Measurements from ENCODE around the gene EHBP1L1. TPM values are rescaled to one million over a fixed set of nuclear protein-coding genes. Genes with fewer than 3 reads are reported as not detected.

EHBP1L1 gene
- total RNA-seq, 1 donor from 2014 or later: 157 TPM

DNA sequence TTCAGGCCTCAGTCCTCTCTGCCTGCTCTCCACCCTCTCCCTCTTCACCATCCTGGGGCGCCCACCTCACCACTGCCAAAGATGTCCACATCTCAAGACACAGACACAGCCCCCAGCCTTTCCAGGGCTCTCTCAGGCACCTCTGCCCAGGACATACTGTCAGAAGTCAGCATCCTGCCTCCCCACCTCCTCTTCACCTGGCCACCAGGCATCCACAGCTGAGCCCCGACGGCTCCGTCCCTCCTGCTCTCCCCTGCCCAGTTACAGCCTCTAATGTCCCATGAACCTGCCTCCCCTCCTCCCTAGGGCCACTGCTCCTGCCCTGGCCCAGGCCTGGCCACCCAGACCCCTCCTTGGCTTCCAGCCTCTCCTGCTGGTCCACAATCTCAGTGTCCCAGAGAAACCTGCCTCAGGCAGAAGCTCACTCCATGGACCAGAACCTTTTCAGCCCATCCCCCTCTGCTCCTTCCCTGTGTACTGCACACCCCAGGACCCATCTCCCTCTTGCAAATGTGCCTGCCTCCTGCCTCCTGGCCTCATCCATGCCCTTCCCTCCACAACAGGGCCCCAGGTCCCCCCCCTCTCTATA, 20.9 kb upstream of the EHBP1L1 start:
- peaks cover 12 to 22% (median 15%) of the 10 kb centered on the region in 3 donors for H3K36me3 ChIP-seq (ENCODE audit: control insufficient read depth in 3 of 3, insufficient read depth in 3 of 3, low read length in 3 of 3)
- peak overlapping the region; percentile 21 to 64 (median 32) for H3K9ac ChIP-seq (ENCODE audit: low read depth in 1 of 3, low read length in 3 of 3)
- peaks cover 51 to 55% (median 54%) of the 10 kb centered on the region in 3 donors for H3K4me1 ChIP-seq (ENCODE audit: control insufficient read depth in 3 of 3, insufficient read depth in 3 of 3, low read length in 3 of 3)
- no peak overlapping the region for H3K4me3 ChIP-seq (ENCODE audit: low read length in 3 of 3)
- no peaks in the 10 kb centered on the region for H3K9me3 ChIP-seq (ENCODE audit: control insufficient read depth in 3 of 3, low read length in 3 of 3)
- H3K27ac ChIP-seq (ENCODE audit: low read depth, low read length): peak overlapping the region; percentile 81
- H3K27me3 ChIP-seq (ENCODE audit: control insufficient read depth in 3 of 3, insufficient read depth in 3 of 3, low read length in 3 of 3): no peaks in the 10 kb centered on the region

DNA sequence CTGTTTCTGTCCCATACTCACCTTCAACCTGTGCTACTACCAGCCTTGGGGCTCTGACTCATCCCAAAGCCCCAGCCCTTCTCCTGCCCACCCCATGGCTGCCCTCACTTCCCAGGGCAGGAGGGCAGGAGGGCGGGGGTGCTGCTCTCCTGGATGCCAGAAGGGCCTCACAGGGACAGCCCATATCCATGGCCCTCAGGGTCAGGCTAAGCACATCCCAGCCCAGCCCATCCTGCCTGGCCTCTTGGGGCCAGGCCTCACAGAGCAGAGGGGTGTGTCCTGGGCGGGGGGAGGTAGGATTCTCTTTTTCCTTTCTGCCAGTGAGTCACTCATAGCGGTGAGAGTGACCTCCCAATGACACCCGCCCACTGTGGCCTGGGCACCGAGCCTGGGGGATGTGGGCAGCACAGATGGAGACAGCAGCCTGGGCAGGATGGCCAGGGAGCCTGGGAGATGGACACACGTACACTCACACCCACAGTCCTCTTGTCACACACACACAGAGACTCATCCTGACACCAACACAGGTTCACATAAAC, 20.1 kb upstream of the EHBP1L1 start:
- Histone ChIP-seq H3K27ac (ENCODE audit: low read depth, low read length) (peak overlapping the region; percentile 81), H3K27me3 (ENCODE audit: control insufficient read depth in 3 of 3, insufficient read depth in 3 of 3, low read length in 3 of 3) (no peaks in the 10 kb centered on the region), H3K36me3 (ENCODE audit: control insufficient read depth in 3 of 3, insufficient read depth in 3 of 3, low read length in 3 of 3) (peaks cover 12 to 21% (median 15%) of the 10 kb centered on the region in 3 donors), H3K9ac (ENCODE audit: low read depth in 1 of 3, low read length in 3 of 3) (peak overlapping the region; percentile 13 to 64 (median 32)), H3K4me1 (ENCODE audit: control insufficient read depth in 3 of 3, insufficient read depth in 3 of 3, low read length in 3 of 3) (peaks cover 59 to 63% (median 63%) of the 10 kb centered on the region in 3 donors), H3K4me3 (ENCODE audit: low read length in 3 of 3) (peak overlapping the region in 1 of 3 donors; percentile 30), H3K9me3 (ENCODE audit: control insufficient read depth in 3 of 3, low read length in 3 of 3) (no peaks in the 10 kb centered on the region)

DNA sequence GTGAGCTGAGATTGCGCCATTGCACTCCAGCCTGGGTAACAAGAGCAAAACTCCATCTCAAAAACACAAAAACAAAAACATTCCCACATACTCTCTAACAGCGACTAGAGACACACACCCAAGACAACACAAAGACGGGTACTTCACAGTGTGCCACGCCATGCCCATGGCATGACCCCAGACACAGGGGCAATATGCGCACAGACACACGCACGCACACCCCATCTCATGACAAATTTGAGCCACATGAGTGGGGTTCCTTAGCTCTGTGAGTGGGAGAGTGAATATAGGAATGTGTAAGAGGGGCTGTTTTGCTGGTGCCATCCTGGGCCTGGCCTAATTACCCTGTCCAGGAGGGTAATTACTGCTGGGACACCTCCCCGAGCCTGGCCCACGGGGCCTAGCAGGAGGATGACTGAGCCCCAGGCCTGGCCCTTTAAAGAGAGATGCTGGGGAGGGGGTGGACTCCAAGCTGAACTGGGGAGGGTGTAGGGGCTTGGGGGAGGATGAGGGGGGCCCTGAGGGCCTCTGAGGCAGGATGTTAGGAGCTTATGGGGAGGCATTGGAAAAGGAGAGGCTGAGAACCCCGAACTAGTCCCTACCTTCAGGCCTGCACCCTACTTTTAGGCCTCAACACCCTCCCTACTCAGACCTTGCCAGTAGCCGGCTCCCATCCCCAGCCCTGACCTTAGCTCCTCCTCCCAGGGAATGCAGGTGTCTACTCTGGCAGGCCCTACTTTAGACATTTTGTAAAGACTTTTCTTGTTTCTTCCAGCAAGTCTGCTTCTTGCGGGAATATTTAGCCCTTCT, 19.2 kb upstream of the EHBP1L1 start:
- peaks cover 6 to 13% (median 9%) of the 10 kb centered on the region in 3 donors for H3K36me3 ChIP-seq (ENCODE audit: control insufficient read depth in 3 of 3, insufficient read depth in 3 of 3, low read length in 3 of 3)
- no peaks in the 10 kb centered on the region for H3K27me3 ChIP-seq (ENCODE audit: control insufficient read depth in 3 of 3, insufficient read depth in 3 of 3, low read length in 3 of 3)
- peak overlapping the region; percentile 81 for H3K27ac ChIP-seq (ENCODE audit: low read depth, low read length)
- no peaks in the 10 kb centered on the region for H3K9me3 ChIP-seq (ENCODE audit: control insufficient read depth in 3 of 3, low read length in 3 of 3)
- H3K4me1 ChIP-seq (ENCODE audit: control insufficient read depth in 3 of 3, insufficient read depth in 3 of 3, low read length in 3 of 3): peaks cover 64 to 70% (median 68%) of the 10 kb centered on the region in 3 donors
- peak overlapping the region; percentile 55 to 66 (median 62) for H3K4me3 ChIP-seq (ENCODE audit: low read length in 3 of 3)
- peak overlapping the region; percentile 83 to 87 (median 85) for H3K9ac ChIP-seq (ENCODE audit: low read depth in 1 of 3, low read length in 3 of 3)

DNA sequence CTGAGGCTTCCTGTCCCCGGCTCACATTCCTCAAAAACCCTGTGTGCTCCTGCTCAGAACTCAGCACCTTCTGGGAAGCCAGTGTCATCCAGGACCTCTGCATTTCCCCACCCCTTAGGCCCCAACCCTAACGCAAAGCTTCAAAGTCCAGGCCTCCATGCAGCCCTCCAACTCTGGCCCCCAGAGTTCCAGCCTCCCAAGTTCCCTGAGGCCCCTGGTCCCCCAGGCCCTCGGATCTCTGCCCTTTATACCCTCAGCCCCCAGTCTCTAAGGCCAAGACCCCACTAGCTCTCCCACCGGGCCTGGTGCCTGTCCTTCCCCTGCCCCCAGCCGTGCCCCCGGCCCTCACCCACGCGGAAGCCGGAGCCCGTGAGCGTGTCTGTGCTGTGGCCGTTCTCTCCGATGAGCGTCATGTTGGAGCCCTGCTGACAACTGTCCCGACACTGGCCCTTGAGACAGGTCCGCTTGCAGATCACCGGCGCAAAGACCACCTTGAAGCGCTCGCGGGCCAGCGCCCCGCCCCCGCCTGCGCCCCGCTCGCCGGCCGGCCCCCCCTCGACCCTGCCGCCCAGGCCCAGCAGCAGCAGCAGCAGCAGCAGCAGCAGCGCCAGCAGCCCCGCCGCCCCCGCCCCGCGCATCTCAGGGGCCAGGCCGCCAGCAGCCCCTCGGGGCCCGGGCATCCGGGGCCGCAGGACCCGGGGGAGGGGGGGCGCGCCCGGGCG, 18.4 kb upstream of the EHBP1L1 start:
- peak overlapping the region; percentile 96 for H3K27ac ChIP-seq (ENCODE audit: low read depth, low read length)
- peaks cover 56 to 67% (median 65%) of the 10 kb centered on the region in 3 donors for H3K4me1 ChIP-seq (ENCODE audit: control insufficient read depth in 3 of 3, insufficient read depth in 3 of 3, low read length in 3 of 3)
- no peaks in the 10 kb centered on the region for H3K27me3 ChIP-seq (ENCODE audit: control insufficient read depth in 3 of 3, insufficient read depth in 3 of 3, low read length in 3 of 3)
- no peaks in the 10 kb centered on the region for H3K9me3 ChIP-seq (ENCODE audit: control insufficient read depth in 3 of 3, low read length in 3 of 3)
- peak overlapping the region; percentile 83 to 87 (median 85) for H3K9ac ChIP-seq (ENCODE audit: low read depth in 1 of 3, low read length in 3 of 3)
- peak overlapping the region; percentile 55 to 66 (median 62) for H3K4me3 ChIP-seq (ENCODE audit: low read length in 3 of 3)
- peaks cover 0 to 8% (median 1%) of the 10 kb centered on the region in 3 donors for H3K36me3 ChIP-seq (ENCODE audit: control insufficient read depth in 3 of 3, insufficient read depth in 3 of 3, low read length in 3 of 3)

DNA sequence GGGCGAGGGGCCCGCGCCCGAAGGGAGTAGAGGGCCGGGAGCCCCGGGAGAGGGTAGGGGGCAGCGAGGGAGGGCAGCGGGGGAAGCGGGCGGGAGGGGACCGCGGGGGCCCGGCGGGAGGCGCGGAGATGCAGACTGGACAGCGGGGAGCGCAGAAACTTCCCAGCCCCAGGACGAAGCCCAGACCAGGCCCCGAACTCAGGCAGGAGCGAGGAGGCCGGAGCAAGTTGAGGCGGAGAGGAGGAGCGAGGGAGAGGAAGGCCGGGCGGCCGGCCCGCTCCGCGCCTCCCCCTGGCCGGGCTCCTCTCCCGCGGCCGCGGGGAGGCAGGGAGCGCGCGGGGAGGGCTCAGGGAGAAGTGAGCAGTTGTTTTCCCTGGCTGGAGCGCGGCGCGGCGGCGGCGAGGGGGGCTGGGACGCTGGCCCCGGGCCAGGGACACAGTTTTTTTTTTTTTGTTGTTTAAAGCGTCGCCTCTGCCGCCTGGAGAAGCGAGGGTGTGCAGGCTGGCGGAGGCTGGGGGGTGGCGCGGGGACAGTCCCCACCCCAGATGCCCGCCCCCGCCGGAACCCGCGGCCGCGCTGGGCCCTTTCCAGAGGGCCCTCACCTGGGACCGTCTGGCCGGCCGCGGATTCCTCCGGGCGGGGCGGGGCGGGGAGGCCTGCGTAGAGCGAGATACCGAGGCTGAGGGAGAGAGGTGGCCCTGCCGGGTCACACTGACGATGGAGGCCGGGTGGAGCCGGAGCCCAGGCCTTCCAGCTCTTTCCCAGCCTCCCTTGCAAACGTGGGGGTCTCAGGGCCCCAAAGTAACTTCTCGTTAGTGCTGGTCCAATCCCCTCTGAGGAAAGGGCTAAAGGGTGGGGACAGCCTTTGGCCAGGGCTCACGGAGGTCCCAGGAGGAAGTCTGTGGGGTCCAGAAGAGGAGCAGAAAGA, 17.6 kb upstream of the EHBP1L1 start, which contains the start of gene LTBP3:
Gene LTBP3, minus strand, starts transcription at position 358 of the 928 bp plus-strand sequence. CDS start 400 bp downstream, outside the sequence.
- Histone ChIP-seq H3K9ac (ENCODE audit: low read depth in 1 of 3, low read length in 3 of 3) (peak within 1 kb of the TSS; percentile 83 to 91 (median 87)), H3K27ac (ENCODE audit: low read depth, low read length) (peak within 1 kb of the TSS; percentile 96), H3K9me3 (ENCODE audit: control insufficient read depth in 3 of 3, low read length in 3 of 3) (no peaks in the 10 kb centered on the region), H3K27me3 (ENCODE audit: control insufficient read depth in 3 of 3, insufficient read depth in 3 of 3, low read length in 3 of 3) (no peaks in the 10 kb centered on the region), H3K4me1 (ENCODE audit: control insufficient read depth in 3 of 3, insufficient read depth in 3 of 3, low read length in 3 of 3) (peaks cover 54 to 65% (median 64%) of the 10 kb centered on the region in 3 donors), H3K4me3 (ENCODE audit: low read length in 3 of 3) (peak within 1 kb of the TSS; percentile 62 to 66 (median 66)), H3K36me3 (ENCODE audit: control insufficient read depth in 3 of 3, insufficient read depth in 3 of 3, low read length in 3 of 3) (peaks cover 0 to 3% (median 0%) of the 10 kb centered on the region in 3 donors)

DNA sequence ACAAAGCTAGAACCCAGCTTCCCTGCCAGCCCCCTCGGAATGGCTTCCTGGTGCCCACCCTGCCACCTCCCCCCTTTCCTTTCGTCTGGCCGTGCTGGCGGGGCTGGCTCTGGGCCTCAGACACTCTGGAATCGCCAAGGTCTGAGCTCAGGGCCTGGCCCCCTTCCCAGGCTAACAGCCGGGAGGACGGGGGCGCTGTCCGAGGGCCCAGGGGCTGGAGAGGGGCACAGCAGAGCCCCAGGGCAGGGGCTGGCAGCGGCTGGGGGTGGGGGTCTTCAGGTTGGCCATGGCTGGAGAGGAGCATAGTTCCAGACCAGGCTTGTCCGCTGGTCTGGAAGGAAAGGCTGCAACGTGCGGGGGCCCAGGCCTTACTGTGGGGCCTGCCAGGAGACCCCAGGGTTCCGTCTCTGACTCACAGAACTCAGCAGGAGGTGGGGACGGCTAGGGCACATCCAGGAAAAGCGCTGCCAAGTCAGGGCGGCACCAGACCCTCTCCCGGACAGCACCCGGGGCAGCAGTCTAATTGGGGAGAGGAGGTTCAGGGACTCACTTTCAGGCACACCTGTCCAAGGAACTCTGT, 16.8 kb upstream of the EHBP1L1 start:
- Histone ChIP-seq H3K9ac (ENCODE audit: low read depth in 1 of 3, low read length in 3 of 3) (peak overlapping the region; percentile 81 to 91 (median 84)), H3K4me3 (ENCODE audit: low read length in 3 of 3) (peak overlapping the region; percentile 50 to 62 (median 61)), H3K9me3 (ENCODE audit: control insufficient read depth in 3 of 3, low read length in 3 of 3) (no peaks in the 10 kb centered on the region), H3K27me3 (ENCODE audit: control insufficient read depth in 3 of 3, insufficient read depth in 3 of 3, low read length in 3 of 3) (no peaks in the 10 kb centered on the region), H3K27ac (ENCODE audit: low read depth, low read length) (peak overlapping the region; percentile 96), H3K36me3 (ENCODE audit: control insufficient read depth in 3 of 3, insufficient read depth in 3 of 3, low read length in 3 of 3) (peaks cover 0 to 3% (median 0%) of the 10 kb centered on the region in 3 donors), H3K4me1 (ENCODE audit: control insufficient read depth in 3 of 3, insufficient read depth in 3 of 3, low read length in 3 of 3) (peaks cover 54 to 65% (median 64%) of the 10 kb centered on the region in 3 donors)

DNA sequence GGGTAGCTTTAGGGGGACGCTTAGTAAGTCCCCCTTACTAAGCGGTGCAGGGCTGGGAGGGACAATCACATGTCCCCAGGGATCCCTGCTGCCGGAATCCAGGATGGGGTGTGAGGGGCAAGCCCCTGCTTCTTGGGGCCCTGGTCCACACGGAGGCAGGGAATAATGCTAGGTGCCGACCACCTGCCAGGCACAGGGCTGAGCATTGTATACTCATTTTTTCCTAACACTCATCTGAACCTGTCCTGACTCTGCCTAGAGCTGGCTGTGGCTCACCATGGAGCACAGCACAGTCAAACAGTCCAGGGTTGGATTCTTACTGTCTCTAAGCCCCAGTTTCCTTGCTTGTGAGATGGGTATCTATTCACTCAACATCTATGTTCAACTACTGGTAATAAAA, 16.3 kb upstream of the EHBP1L1 start:
- Histone ChIP-seq H3K4me1 (ENCODE audit: control insufficient read depth in 3 of 3, insufficient read depth in 3 of 3, low read length in 3 of 3) (peaks cover 54 to 65% (median 64%) of the 10 kb centered on the region in 3 donors), H3K36me3 (ENCODE audit: control insufficient read depth in 3 of 3, insufficient read depth in 3 of 3, low read length in 3 of 3) (peaks cover 0 to 3% (median 0%) of the 10 kb centered on the region in 3 donors), H3K27ac (ENCODE audit: low read depth, low read length) (peak overlapping the region; percentile 96), H3K4me3 (ENCODE audit: low read length in 3 of 3) (no peak overlapping the region), H3K9me3 (ENCODE audit: control insufficient read depth in 3 of 3, low read length in 3 of 3) (no peaks in the 10 kb centered on the region), H3K9ac (ENCODE audit: low read depth in 1 of 3, low read length in 3 of 3) (peak overlapping the region; percentile 65 to 84 (median 81)), H3K27me3 (ENCODE audit: control insufficient read depth in 3 of 3, insufficient read depth in 3 of 3, low read length in 3 of 3) (no peaks in the 10 kb centered on the region)

DNA sequence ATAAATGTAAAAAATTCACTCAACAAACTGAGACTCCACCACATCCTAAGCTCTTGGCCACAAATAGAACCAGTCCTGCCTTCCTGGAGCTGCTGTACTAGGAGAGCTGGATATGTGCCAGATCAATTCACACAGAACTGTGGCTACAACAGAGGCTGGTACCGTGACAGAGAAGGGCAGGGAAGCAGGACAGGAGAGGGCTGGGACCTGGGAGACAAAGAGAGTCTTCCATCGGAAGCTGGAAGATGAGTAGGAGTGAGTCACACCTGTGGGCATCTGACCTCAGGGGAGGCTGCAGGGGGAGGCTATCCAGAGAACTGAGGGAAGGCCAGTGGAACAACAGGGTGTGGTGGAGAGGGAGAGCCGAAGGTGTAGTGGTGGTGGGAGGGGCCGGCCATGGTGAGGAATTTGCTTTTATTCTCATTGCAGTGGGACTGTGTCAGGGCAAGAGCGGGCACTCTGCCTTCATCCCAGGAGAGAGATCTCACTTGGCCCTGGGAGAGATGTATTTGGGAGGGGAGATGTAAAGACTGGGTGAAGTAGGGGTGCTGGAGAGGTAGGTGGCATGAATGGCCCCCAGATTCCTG, 15.8 kb upstream of the EHBP1L1 start:
- Histone ChIP-seq H3K27ac (ENCODE audit: low read depth, low read length) (peak overlapping the region; percentile 96), H3K4me1 (ENCODE audit: control insufficient read depth in 3 of 3, insufficient read depth in 3 of 3, low read length in 3 of 3) (peaks cover 50 to 65% (median 60%) of the 10 kb centered on the region in 3 donors), H3K4me3 (ENCODE audit: low read length in 3 of 3) (no peak overlapping the region), H3K9me3 (ENCODE audit: control insufficient read depth in 3 of 3, low read length in 3 of 3) (no peaks in the 10 kb centered on the region), H3K9ac (ENCODE audit: low read depth in 1 of 3, low read length in 3 of 3) (peak overlapping the region; percentile 23 to 84 (median 81)), H3K27me3 (ENCODE audit: control insufficient read depth in 3 of 3, insufficient read depth in 3 of 3, low read length in 3 of 3) (no peaks in the 10 kb centered on the region), H3K36me3 (ENCODE audit: control insufficient read depth in 3 of 3, insufficient read depth in 3 of 3, low read length in 3 of 3) (no peaks in the 10 kb centered on the region)
